PFSK-1 (cell line): ENCODE results near the gene HELZ.

Experiments used
- FOXP2 ChIP-seq: optimal IDR thresholded peaks from 2 replicates; pipeline ENCODE3; 2011; ENCODE audit warnings: borderline replicate concordance, control low read depth, inconsistent platforms; ENCODE audit not compliant: insufficient read depth; ENCODE audit errors: extremely low read length, extremely low read depth
- POLR2AphosphoS5 ChIP-seq: IDR thresholded peaks from 2 replicates; pipeline ENCODE4 v1.6.1; 2012; ENCODE audit warnings: low read depth, mild to moderate bottlenecking, control low read depth, low read length, moderate library complexity
- SIN3A ChIP-seq: IDR thresholded peaks from 2 replicates; pipeline ENCODE4 v1.6.1; 2012; ENCODE audit warnings: mild to moderate bottlenecking, low read length, moderate library complexity, borderline replicate concordance; ENCODE audit not compliant: insufficient read depth
- TAF1 ChIP-seq: IDR thresholded peaks from 2 replicates; pipeline ENCODE4 v1.6.1; 2012; ENCODE audit warnings: low read length, control low read depth, borderline replicate concordance; ENCODE audit not compliant: insufficient read depth
- TF ChIP-seq, protein P1 (sequence below), 2 experiments: IDR thresholded peaks; 2 replicates each; pipeline versions ENCODE4 v1.6.1 to v1.8.0; 2011 to 2012; ENCODE audit warnings: low read depth in 2 of 2, low read length in 2 of 2, control low read depth in 1 of 2, inconsistent platforms in 1 of 2, mild to moderate bottlenecking in 1 of 2, moderate library complexity in 1 of 2; ENCODE audit not compliant: insufficient read depth in 1 of 2

The HELZ gene

GRCh38 chr17:67245694-67246402 lies 852 bp upstream of the HELZ start:
- TF ChIP-seq, protein P1, sequence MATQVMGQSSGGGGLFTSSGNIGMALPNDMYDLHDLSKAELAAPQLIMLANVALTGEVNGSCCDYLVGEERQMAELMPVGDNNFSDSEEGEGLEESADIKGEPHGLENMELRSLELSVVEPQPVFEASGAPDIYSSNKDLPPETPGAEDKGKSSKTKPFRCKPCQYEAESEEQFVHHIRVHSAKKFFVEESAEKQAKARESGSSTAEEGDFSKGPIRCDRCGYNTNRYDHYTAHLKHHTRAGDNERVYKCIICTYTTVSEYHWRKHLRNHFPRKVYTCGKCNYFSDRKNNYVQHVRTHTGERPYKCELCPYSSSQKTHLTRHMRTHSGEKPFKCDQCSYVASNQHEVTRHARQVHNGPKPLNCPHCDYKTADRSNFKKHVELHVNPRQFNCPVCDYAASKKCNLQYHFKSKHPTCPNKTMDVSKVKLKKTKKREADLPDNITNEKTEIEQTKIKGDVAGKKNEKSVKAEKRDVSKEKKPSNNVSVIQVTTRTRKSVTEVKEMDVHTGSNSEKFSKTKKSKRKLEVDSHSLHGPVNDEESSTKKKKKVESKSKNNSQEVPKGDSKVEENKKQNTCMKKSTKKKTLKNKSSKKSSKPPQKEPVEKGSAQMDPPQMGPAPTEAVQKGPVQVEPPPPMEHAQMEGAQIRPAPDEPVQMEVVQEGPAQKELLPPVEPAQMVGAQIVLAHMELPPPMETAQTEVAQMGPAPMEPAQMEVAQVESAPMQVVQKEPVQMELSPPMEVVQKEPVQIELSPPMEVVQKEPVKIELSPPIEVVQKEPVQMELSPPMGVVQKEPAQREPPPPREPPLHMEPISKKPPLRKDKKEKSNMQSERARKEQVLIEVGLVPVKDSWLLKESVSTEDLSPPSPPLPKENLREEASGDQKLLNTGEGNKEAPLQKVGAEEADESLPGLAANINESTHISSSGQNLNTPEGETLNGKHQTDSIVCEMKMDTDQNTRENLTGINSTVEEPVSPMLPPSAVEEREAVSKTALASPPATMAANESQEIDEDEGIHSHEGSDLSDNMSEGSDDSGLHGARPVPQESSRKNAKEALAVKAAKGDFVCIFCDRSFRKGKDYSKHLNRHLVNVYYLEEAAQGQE (IDR thresholded peaks at IDR 0.05; ENCODE audit: insufficient read depth in 1 of 2, low read depth in 2 of 2, low read length in 2 of 2): no peak
- TF ChIP-seq TAF1 (no peak), FOXP2 (no peak)

- no peak for TF ChIP-seq SIN3A
- TF ChIP-seq TAF1: no peak
- TF ChIP-seq, protein P1 (IDR thresholded peaks at IDR 0.05; ENCODE audit: insufficient read depth in 1 of 2, low read depth in 2 of 2, low read length in 2 of 2): no peak
- no peak for TF ChIP-seq POLR2AphosphoS5
- TF ChIP-seq FOXP2: no peak
Observed at GRCh38 chr17:67244431-67245072, 444 bp downstream of the HELZ start.

DNA sequence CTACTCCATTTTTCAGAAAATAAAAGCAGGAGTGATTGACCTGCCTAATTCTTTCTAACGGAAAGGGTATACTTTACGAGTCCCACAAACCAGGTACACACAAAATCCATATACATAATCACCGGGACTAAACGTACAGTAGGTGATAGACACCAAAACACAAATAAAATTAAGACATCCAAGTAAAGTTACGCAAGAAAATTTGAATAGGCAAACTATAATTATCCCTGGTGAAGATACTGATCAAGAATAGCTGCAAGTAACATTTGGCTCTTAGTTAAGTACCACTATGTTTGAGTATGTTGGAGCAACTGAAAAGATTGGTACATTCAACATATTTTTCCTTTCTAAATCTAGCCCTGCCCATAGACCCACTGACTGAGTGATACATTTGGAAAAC lies 1.7 kb downstream of the HELZ start:
- no peak for TF ChIP-seq POLR2AphosphoS5
- no peak for TF ChIP-seq SIN3A
- TF ChIP-seq TAF1: no peak
- TF ChIP-seq FOXP2: no peak
- TF ChIP-seq, protein P1 (IDR thresholded peaks at IDR 0.05; ENCODE audit: insufficient read depth in 1 of 2, low read depth in 2 of 2, low read length in 2 of 2): no peak

- TF ChIP-seq POLR2AphosphoS5 (no peak), SIN3A (no peak), FOXP2 (no peak), TAF1 (no peak)
- TF ChIP-seq, protein P1 (IDR thresholded peaks at IDR 0.05; ENCODE audit: insufficient read depth in 1 of 2, low read depth in 2 of 2, low read length in 2 of 2): no peak
Observed at GRCh38 chr17:67241719-67242341, 3.2 kb downstream of the HELZ start.
